NCI-H1105 treated with DMSO at 0.1 percent for 48 hours (cell line): ENCODE data around the gene SNX18.
"Not testable (repeated sequence)": the region's sequence is repeated elsewhere in the genome, so short reads cannot be mapped to it uniquely, and the experiment has no call there.

Experiments
- DNase-seq: peaks from one replicate; lab custom pipeline; 2025; lab: John Stamatoyannopoulos, UW

SNX18 gene

GRCh38 chr5:54519509-54519876 is 1.9 kb downstream of the SNX18 start:
- DNase-seq = no peak

GRCh38 chr5:54520438-54520846 is 2.9 kb downstream of the SNX18 start:
- DNase-seq = no peak

DNA sequence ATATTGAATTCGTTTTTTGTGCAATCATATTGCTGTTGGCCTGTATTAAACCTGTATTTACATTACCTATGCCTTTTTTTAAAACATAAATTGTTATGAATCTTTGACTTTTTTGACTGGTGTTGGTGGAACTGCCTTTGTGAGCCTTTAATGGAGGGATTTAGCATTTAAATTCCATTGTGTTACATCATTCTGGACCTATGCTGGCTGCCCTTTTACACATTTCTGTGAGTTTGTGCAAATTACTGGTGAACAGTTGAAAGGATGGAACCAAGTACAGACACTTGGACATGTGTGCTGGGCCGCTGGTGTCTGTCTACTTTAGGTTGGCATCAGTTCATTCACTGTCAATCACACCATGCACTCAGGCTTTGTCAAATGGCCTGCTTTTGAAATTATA is 3.4 kb downstream of the SNX18 start:
- no peak for DNase-seq

- no peak for DNase-seq
These were observed 4.4 kb downstream of the SNX18 start for GRCh38 chr5:54521856-54522479.

- DNase-seq = no peak
These were observed 6.0 kb downstream of the SNX18 start for GRCh38 chr5:54523534-54523933.

DNA sequence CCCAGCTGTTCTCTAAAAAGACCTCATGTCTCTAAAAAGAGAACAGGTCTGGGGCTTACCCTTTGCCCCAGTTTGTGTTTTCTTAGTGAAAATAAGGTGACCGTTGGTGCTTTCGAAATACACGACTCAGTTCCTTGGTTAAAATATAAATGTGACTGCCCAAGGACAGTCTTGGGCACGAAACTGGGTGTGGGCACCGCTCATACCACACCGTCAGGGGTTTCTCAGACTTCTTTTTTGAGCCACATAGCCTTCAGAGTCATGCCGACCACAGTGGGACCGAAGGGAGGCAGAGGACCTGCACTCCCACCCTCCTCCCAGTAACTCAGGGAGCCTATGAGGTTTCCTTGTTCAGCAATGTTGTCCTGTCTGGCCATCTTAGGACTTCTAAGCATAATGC is 6.5 kb downstream of the SNX18 start:
- DNase-seq = no peak

- no peak for DNase-seq
These were observed 7.1 kb downstream of the SNX18 start for GRCh38 chr5:54524704-54525103.

- no peak for DNase-seq
These were observed 7.7 kb downstream of the SNX18 start for GRCh38 chr5:54525261-54525660.

DNA sequence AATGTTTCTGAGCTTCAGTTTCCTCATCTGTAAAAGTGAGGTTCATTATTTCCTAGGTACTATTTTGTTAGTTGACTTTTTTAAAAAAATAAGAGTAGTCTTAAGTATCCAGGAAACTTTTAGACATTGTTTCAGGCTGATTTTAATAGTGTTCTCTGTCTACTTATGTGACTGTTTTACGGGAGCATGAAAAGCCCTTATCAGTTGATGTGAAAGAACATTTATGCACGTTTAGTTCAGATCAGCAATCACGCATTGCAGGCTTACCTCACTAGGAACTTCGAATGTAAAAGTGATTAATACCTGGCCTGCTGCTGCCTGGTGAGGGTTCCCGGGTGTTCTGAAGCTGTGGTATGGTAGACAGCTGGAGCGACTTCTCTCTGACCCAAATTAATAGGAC is 8.1 kb downstream of the SNX18 start:
- DNase-seq = no peak

- DNase-seq = no peak
These were observed 9.2 kb downstream of the SNX18 start for GRCh38 chr5:54526604-54527288.

- no peak for DNase-seq
These were observed 11.2 kb downstream of the SNX18 start for GRCh38 chr5:54528633-54529209.

DNA sequence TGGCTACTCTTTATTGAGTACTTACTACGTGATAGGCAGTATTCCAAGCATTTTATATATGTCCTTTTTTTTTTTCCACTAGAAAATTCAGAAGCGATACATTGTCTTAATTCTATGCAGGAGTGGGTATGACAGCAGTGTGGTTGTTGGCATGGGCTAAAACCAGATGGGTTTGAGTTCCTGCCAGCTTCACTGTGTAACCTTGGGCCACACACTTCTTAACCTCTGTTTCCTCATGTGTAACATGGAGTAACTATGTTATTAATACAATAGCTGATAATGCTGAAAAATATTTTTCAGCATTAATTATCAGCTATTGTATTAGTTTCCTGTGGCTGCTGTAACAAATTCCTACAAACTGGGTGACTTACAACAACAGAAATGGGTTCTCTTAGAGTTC is 12.0 kb downstream of the SNX18 start:
- DNase-seq = no peak

- DNase-seq = no peak
These were observed 14.0 kb downstream of the SNX18 start for GRCh38 chr5:54531546-54531945.

GRCh38 chr5:54533541-54534190 is 16.1 kb downstream of the SNX18 start:
- no peak for DNase-seq

GRCh38 chr5:54534191-54535004 is 16.8 kb downstream of the SNX18 start:
- DNase-seq = no peak

GRCh38 chr5:54535149-54535844 is 17.7 kb downstream of the SNX18 start:
- DNase-seq = no peak

DNA sequence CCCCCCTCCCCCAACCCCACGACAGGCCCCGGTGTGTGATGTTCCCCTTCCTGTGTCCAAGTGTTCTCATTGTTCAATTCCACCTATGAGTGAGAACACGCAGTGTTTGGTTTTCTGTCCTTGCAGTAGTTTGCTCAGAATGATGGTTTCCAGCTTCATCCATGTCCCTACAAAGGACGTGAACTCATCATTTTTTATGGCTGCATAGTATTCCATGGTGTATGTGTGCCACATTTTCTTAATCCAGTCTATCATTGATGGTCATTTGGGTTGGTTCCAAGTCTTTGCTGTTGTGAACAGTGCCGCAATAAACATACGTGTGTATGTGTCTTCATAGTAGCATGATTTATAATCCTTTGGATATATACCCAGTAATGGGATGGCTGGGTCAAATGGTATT is 18.8 kb downstream of the SNX18 start:
- DNase-seq = not testable (repeated sequence)

DNA sequence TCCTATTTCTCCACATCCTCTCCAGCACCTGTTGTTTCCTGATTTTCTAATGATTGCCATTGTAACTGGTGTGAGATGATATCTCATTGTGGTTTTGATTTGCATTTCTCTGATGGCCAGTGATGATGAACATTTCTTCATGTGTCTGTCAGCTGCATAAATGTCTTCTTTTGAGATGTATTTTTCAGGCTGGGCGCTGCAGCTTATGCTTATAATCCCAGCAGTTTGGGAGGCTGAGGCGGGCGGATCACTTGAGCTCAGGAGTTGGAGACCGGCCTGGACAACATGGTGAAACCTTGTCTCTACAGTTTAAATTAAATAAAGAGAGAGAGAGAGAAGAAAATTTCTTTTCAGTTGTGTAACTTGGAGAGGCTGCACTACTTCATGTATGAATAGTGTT is 19.3 kb downstream of the SNX18 start:
- not testable (repeated sequence) for DNase-seq

DNA sequence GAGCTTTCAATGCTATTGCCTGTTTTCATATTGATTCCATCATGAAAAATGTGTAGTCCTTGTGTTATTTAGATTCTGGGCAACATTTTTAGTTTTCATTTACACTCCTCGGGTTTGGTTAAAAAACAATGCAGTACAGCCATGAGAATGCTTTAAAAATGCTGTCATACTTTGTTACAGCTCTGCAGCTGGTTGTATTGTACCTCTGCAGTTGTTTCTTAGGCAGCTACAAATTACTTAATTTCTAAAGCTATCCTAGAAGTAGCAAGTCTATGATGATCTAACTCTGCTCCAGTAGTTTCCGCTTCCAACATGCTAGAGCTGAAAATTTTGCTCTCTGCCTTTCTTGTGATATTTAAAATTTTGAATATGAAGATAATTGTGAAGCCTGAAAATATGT is 20.2 kb downstream of the SNX18 start:
- no peak for DNase-seq

DNA sequence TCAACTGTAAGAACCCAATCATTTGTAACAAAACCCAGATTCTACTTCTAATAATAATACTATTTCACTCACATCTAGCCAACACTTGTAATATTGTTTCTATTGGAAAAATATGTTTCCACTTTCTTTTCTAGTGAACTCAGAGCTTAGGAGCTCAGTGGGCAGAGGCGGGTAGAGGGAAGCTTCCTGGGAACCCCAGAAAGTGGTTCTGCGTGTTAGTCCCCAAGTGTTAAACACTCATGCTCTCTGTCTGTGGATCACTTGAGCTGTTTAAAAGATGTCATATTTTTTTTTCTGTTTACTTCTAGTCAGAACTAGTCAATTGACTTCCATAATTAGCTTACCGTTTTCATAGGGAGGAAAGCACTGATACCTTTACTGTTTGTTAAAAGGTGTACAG is 20.6 kb downstream of the SNX18 start:
- no peak for DNase-seq

GRCh38 chr5:54539001-54539400 is 21.4 kb downstream of the SNX18 start:
- no peak for DNase-seq

- DNase-seq = no peak
These were observed 22.7 kb downstream of the SNX18 start for GRCh38 chr5:54540286-54540685.
